H9 (cell line): ENCODE results near the gene RSBN1. TPM values are rescaled to one million over a fixed set of nuclear protein-coding genes. Genes with fewer than 3 reads are reported as not detected.

Source experiments
- DNase-seq: peaks from one replicate; pipeline ENCODE4 v3.0.0-alpha.2; 2017
- H2AFZ ChIP-seq: one replicate; pipeline ENCODE4 v1.6.1; 2013; ENCODE audit warnings: mild to moderate bottlenecking, low read length, control low read depth, moderate library complexity
- H2AK5ac ChIP-seq: 2 replicates; pipeline ENCODE4 v1.6.1; 2013; ENCODE audit warnings: low read length, control low read depth, mixed read lengths; ENCODE audit not compliant: insufficient read length
- H2BK120ac ChIP-seq: one replicate; pipeline ENCODE4 v1.6.1; 2013; ENCODE audit warnings: low read depth, mild to moderate bottlenecking, low read length, control low read depth, inconsistent platforms; ENCODE audit not compliant: poor library complexity, severe bottlenecking
- H2BK12ac ChIP-seq: 2 replicates; pipeline ENCODE4 v1.6.1; 2013; ENCODE audit warnings: low read length, control low read depth, mixed read lengths, low read depth; ENCODE audit not compliant: insufficient read length
- H2BK15ac ChIP-seq: 2 replicates; pipeline ENCODE4 v1.6.1; 2013; ENCODE audit warnings: low read depth, low read length, control low read depth
- H2BK20ac ChIP-seq: one replicate; pipeline ENCODE4 v1.6.1; 2013; ENCODE audit warnings: low read depth, mild to moderate bottlenecking, low read length, control low read depth, inconsistent platforms; ENCODE audit not compliant: poor library complexity, severe bottlenecking
- H2BK5ac ChIP-seq: 2 replicates; pipeline ENCODE4 v1.6.1; 2013; ENCODE audit warnings: low read length, control low read depth, mixed read lengths; ENCODE audit not compliant: insufficient read length
- H3K14ac ChIP-seq: 2 replicates; pipeline ENCODE4 v1.6.1; 2013; ENCODE audit warnings: low read length, control low read depth; ENCODE audit not compliant: insufficient read depth
- H3K18ac ChIP-seq: 2 replicates; pipeline ENCODE4 v1.6.1; 2013; ENCODE audit warnings: low read depth, mild to moderate bottlenecking, mixed read lengths, low read length, control low read depth; ENCODE audit not compliant: insufficient read length
- H3K23ac ChIP-seq: 2 replicates; pipeline ENCODE4 v1.6.1; 2013; ENCODE audit warnings: low read length, control low read depth, mixed read lengths, low read depth; ENCODE audit not compliant: insufficient read length
- H3K23me2 ChIP-seq: 2 replicates; pipeline ENCODE4 v1.6.1; 2013; ENCODE audit warnings: low read depth, mild to moderate bottlenecking, mixed read lengths, low read length, control low read depth; ENCODE audit not compliant: insufficient read length, poor library complexity, severe bottlenecking
- H3K27ac ChIP-seq: 2 replicates; pipeline ENCODE4 v1.5.1; 2013; ENCODE audit warnings: low read length, control low read depth, mixed read lengths, low read depth; ENCODE audit not compliant: insufficient read length
- H3K27me3 ChIP-seq: 2 replicates; pipeline ENCODE4 v1.6.1; 2013; ENCODE audit warnings: low read length, control low read depth, inconsistent platforms; ENCODE audit not compliant: insufficient read depth
- H3K4ac ChIP-seq: 2 replicates; pipeline ENCODE4 v1.6.1; 2013; ENCODE audit warnings: low read depth, mild to moderate bottlenecking, control low read depth, inconsistent platforms, low read length, moderate library complexity
- H3K4me1 ChIP-seq: 2 replicates; pipeline ENCODE4 v1.6.1; 2013; ENCODE audit warnings: low read length, control low read depth, inconsistent platforms; ENCODE audit not compliant: insufficient read depth
- H3K4me2 ChIP-seq: 2 replicates; pipeline ENCODE4 v1.6.1; 2013; ENCODE audit warnings: low read length, control low read depth, mixed read lengths; ENCODE audit not compliant: insufficient read length, insufficient read depth
- H3K56ac ChIP-seq: 2 replicates; pipeline ENCODE4 v1.6.1; 2013; ENCODE audit warnings: low read depth, mild to moderate bottlenecking, mixed read lengths, low read length, control low read depth; ENCODE audit not compliant: insufficient read length
- H3K79me1 ChIP-seq: 2 replicates; pipeline ENCODE4 v1.6.1; 2013; ENCODE audit warnings: low read depth, mild to moderate bottlenecking, moderate library complexity, low read length, control low read depth, inconsistent platforms; ENCODE audit not compliant: insufficient read depth, poor library complexity, severe bottlenecking
- H3K79me2 ChIP-seq: 2 replicates; pipeline ENCODE4 v1.6.1; 2013; ENCODE audit warnings: low read length, control low read depth, inconsistent platforms; ENCODE audit not compliant: insufficient read depth
- H3K9ac ChIP-seq: 2 replicates; pipeline ENCODE4 v1.6.1; 2013; ENCODE audit warnings: low read length, control low read depth, mixed read lengths; ENCODE audit not compliant: insufficient read length; ENCODE audit errors: extremely low read depth
- H3K9me3 ChIP-seq: one replicate; pipeline ENCODE4 v1.6.1; 2013; ENCODE audit warnings: low read depth, low read length, inconsistent platforms; ENCODE audit not compliant: control insufficient read depth
- H3T11ph ChIP-seq: one replicate; pipeline ENCODE4 v1.6.1; 2013; ENCODE audit warnings: mild to moderate bottlenecking, low read length, control low read depth, inconsistent platforms
- H4K20me1 ChIP-seq: one replicate; pipeline ENCODE4 v1.6.1; 2013; ENCODE audit not compliant: control insufficient read depth, insufficient read length, insufficient read depth
- H4K5ac ChIP-seq: 2 replicates; pipeline ENCODE4 v1.6.1; 2013; ENCODE audit warnings: low read depth, mild to moderate bottlenecking, mixed read lengths, low read length, control low read depth; ENCODE audit not compliant: insufficient read length
- H4K8ac ChIP-seq: replicated peaks from 2 replicates; pipeline ENCODE4 v1.6.1; 2013; ENCODE audit warnings: low read length, control low read depth, mixed read lengths, low read depth; ENCODE audit not compliant: insufficient read length
- H4K91ac ChIP-seq: 2 replicates; pipeline ENCODE4 v1.6.1; 2013; ENCODE audit warnings: low read depth, mild to moderate bottlenecking, moderate library complexity, mixed read lengths, low read length, control low read depth; ENCODE audit not compliant: insufficient read length
- H3K27ac Mint-ChIP-seq, 3 experiments: 2 replicates in 2 of 3; 3 replicates in 1 of 3; pipeline ENCODE4 v1.8.0; 2020 to 2021; ENCODE audit warnings: mixed read lengths in 3 of 3, mild to moderate bottlenecking in 1 of 3, moderate library complexity in 1 of 3
- H3K27me3 Mint-ChIP-seq: 2 replicates; pipeline ENCODE4 v1.8.0; 2021; ENCODE audit warnings: low read depth, mild to moderate bottlenecking, moderate library complexity, mixed read lengths
- H3K36me3 Mint-ChIP-seq, 3 experiments: 2 replicates in 2 of 3; 3 replicates in 1 of 3; pipeline ENCODE4 v1.8.0; 2020 to 2021; ENCODE audit warnings: low read depth in 3 of 3, mixed read lengths in 3 of 3; ENCODE audit not compliant: insufficient read depth in 1 of 3
- H3K4me1 Mint-ChIP-seq, 2 experiments: 2 replicates each; pipeline ENCODE4 v1.8.0; 2020; ENCODE audit warnings: mixed read lengths in 2 of 2
- H3K4me3 Mint-ChIP-seq, 2 experiments: 2 replicates in 1 of 2; 3 replicates in 1 of 2; pipeline ENCODE4 v1.8.0; 2020 to 2021; ENCODE audit warnings: mild to moderate bottlenecking in 2 of 2, mixed read lengths in 2 of 2, moderate library complexity in 1 of 2
- H3K9me3 Mint-ChIP-seq, 2 experiments: 2 replicates in 1 of 2; 3 replicates in 1 of 2; pipeline ENCODE4 v1.8.0; 2020; ENCODE audit warnings: mild to moderate bottlenecking in 2 of 2, mixed read lengths in 2 of 2, moderate library complexity in 1 of 2
- CTCF ChIP-seq: fragments of 200-600 bp; sonication (generic); conservative IDR thresholded peaks from 3 replicates; pipeline ENCODE4 v1.8.0; 2021; ENCODE audit warnings: antibody characterized with exemption, mild to moderate bottlenecking
- WGBS: extraction: QIAGEN DNeasy Blood & Tissue Kit; methylation state at CpG from one replicate; pipeline ENCODE4 v1.1.7; 2013; ENCODE audit warnings: missing lambda C conversion rate, low lambda C conversion rate, mixed read lengths; ENCODE audit not compliant: insufficient read length; ENCODE audit errors: extremely low coverage; 5-methylcytosine and 5-hydroxymethylcytosine counted together
- total RNA-seq: library from RNA; stranded (reverse); gene quantifications from 2 replicates; pipeline ENCODE4 v1.2.1, GENCODE V29; 2021

Gene RSBN1
- total RNA-seq, 1 experiment from 2014 or later, result 11.0 TPM

GRCh38 chr1:113858982-113859381, 46.7 kb upstream of the RSBN1 start:
- no peak overlapping the region for H3T11ph ChIP-seq
- no peak overlapping the region for H3K4me2 ChIP-seq
- no peak for TF ChIP-seq CTCF
- H2BK20ac ChIP-seq, result no peak overlapping the region
- H3K79me1 ChIP-seq, result no peaks in the 10 kb centered on the region
- H3K23ac ChIP-seq, result no peak overlapping the region
- H4K5ac ChIP-seq, result no peak overlapping the region
- H2BK12ac ChIP-seq, result no peak overlapping the region
- H3K56ac ChIP-seq, result no peak overlapping the region
- H3K18ac ChIP-seq, result no peak overlapping the region
- Mint-ChIP-seq H3K4me1 (no peaks in the 10 kb centered on the region; a peak in 1 of 4 replicates), H3K27me3 (no peaks in the 10 kb centered on the region), H3K9me3 (no peaks in the 10 kb centered on the region), H3K36me3 (no peaks in the 10 kb centered on the region), H3K4me3 (no peak overlapping the region), H3K27ac (no peak overlapping the region)
- H3K4me1 ChIP-seq, result no peaks in the 10 kb centered on the region
- H3K14ac ChIP-seq, result no peak overlapping the region
- no peak for DNase-seq
- no peaks in the 10 kb centered on the region for H3K79me2 ChIP-seq
- H2BK120ac ChIP-seq, result no peak overlapping the region
- no peak overlapping the region for H2AK5ac ChIP-seq
- no peaks in the 10 kb centered on the region for H3K9me3 ChIP-seq
- no peaks in the 10 kb centered on the region for H4K20me1 ChIP-seq
- H3K23me2 ChIP-seq, result no peaks in the 10 kb centered on the region
- H2BK15ac ChIP-seq, result no peak overlapping the region
- H2AFZ ChIP-seq, result no peak overlapping the region
- no peak overlapping the region for H3K27ac ChIP-seq
- H3K4ac ChIP-seq, result no peak overlapping the region
- no peak overlapping the region for H4K91ac ChIP-seq
- H4K8ac ChIP-seq, result no peak overlapping the region
- no peak overlapping the region for H3K9ac ChIP-seq
- no peak overlapping the region for H2BK5ac ChIP-seq
- WGBS, result no CpG with 5 or more reads among the region's 1 CpG
- H3K27me3 ChIP-seq, result no peaks in the 10 kb centered on the region
